GM12878 (cell line): ENCODE data around the gene MEF2C. TPM values are rescaled to one million over a fixed set of nuclear protein-coding genes. Genes with fewer than 3 reads are reported as not detected.

Experiments used
- ATAC-seq: fragments of 200-7000 bp; cut with Tn5 transposase; 3 replicates; pipeline ENCODE4 v1.9.1; 2020; ENCODE audit warnings: mild to moderate bottlenecking, moderate library complexity
- BruUV-seq: library from RNA; stranded (reverse); fragments of 400-500 nt; replicated peaks from 2 replicates; lab custom pipeline; 2021; lab: Mats Ljungman, UMichigan
- CTCF ChIA-PET: fragments of 300-600 bp; sonication (Branson Sonifier 250); formaldehyde crosslinking; extraction: SDS; loops from one replicate; lab custom pipeline; 2021; ENCODE audit warnings: inconsistent platforms; lab: Yijun Ruan, JAX
- POLR2A ChIA-PET: fragments of 350-600 bp; formaldehyde crosslinking; extraction: SDS; loops from one replicate; lab custom pipeline; 2021; ENCODE audit warnings: inconsistent platforms; lab: Charles Lee
- RAD21 ChIA-PET: fragments of 300-600 bp; sonication (Branson Sonifier 250); formaldehyde crosslinking; loops from one replicate; lab custom pipeline; 2023; ENCODE audit warnings: antibody characterized with exemption; ENCODE audit not compliant: unreplicated experiment; lab: Charles Lee
- SMC1A ChIA-PET: fragments of 300-600 bp; sonication (Branson Sonifier 250); formaldehyde crosslinking; loops from one replicate; lab custom pipeline; 2023; ENCODE audit not compliant: unreplicated experiment, uncharacterized antibody; lab: Charles Lee
- DNase-seq: peaks from one replicate; pipeline ENCODE4 v3.0.0-alpha.2; 2011; ENCODE audit warnings: low read depth, low spot score
- FAIRE-seq: peaks from 3 replicates; lab custom pipeline; 2011; peaks lifted over from hg19 to GRCh38; lab: Jason Lieb, UNC
- H2AFZ ChIP-seq: 2 replicates; pipeline ENCODE4 v1.6.0; 2011; ENCODE audit warnings: low read depth, low read length, control low read depth; ENCODE audit not compliant: control insufficient read depth
- H3K27ac ChIP-seq: 2 replicates; pipeline ENCODE4 v1.5.1; 2011; ENCODE audit warnings: control low read depth; ENCODE audit not compliant: control insufficient read depth, insufficient read depth
- H3K27me3 ChIP-seq, 2 experiments: replicated peaks in 1 of 2; 2 replicates each; pipeline versions ENCODE4 v1.6.0 to v1.6.1; 2011; ENCODE audit warnings: low read length in 1 of 2; ENCODE audit not compliant: control insufficient read depth in 2 of 2, insufficient read depth in 2 of 2
- H3K36me3 ChIP-seq, 2 experiments: 2 replicates each; pipeline ENCODE4 v1.5.1; 2011; ENCODE audit warnings: low read length in 1 of 2; ENCODE audit not compliant: control insufficient read depth in 2 of 2, insufficient read depth in 2 of 2
- H3K4me1 ChIP-seq: 2 replicates; pipeline ENCODE4 v1.6.1; 2011; ENCODE audit warnings: mild to moderate bottlenecking, low read length, moderate library complexity, mixed read lengths; ENCODE audit not compliant: control insufficient read depth, insufficient read depth
- H3K4me2 ChIP-seq: 2 replicates; pipeline ENCODE4 v1.6.0; 2011; ENCODE audit warnings: control low read depth; ENCODE audit not compliant: control insufficient read depth, insufficient read depth
- H3K4me3 ChIP-seq: fragments of 200-600 bp; sonication (generic); 2 replicates; pipeline ENCODE4 v1.5.1; 2016
- H3K79me2 ChIP-seq: 2 replicates; pipeline ENCODE4 v1.6.0; 2011; ENCODE audit warnings: low read length; ENCODE audit not compliant: control insufficient read depth, insufficient read depth
- H3K9ac ChIP-seq: 2 replicates; pipeline ENCODE4 v1.8.0; 2011; ENCODE audit warnings: low read length, control low read depth, mixed read lengths; ENCODE audit not compliant: control insufficient read depth, insufficient read depth
- H3K9me3 ChIP-seq: replicated peaks from 3 replicates; pipeline ENCODE4 v1.5.1; 2011; ENCODE audit warnings: mild to moderate bottlenecking, low read length; ENCODE audit not compliant: control insufficient read depth, insufficient read depth
- H4K20me1 ChIP-seq: 2 replicates; pipeline ENCODE4 v1.6.0; 2011; ENCODE audit not compliant: control insufficient read depth, insufficient read depth
- BMI1 ChIP-seq: fragments of 450-650 bp; IDR thresholded peaks from 2 replicates; pipeline ENCODE4 v1.6.1; 2016; ENCODE audit warnings: mild to moderate bottlenecking, moderate library complexity, borderline replicate concordance
- NR2F1 ChIP-seq: fragments of 450-650 bp; conservative IDR thresholded peaks from 2 replicates; pipeline ENCODE4 v1.6.1; 2017; ENCODE audit warnings: mild to moderate bottlenecking
- POLR2AphosphoS2 ChIP-seq: IDR thresholded peaks from 2 replicates; pipeline ENCODE4 v1.6.1; 2011; ENCODE audit warnings: low read depth, mild to moderate bottlenecking, low read length, improper control_type of control experiment, moderate library complexity
- TCF7 ChIP-seq: IDR thresholded peaks from 2 replicates; pipeline ENCODE4 v1.6.1; 2014; ENCODE audit warnings: antibody characterized with exemption, borderline replicate concordance
- WGBS: methylation state at CpG from one replicate; pipeline ENCODE4 v1.1.6; 2016; ENCODE audit warnings: low lambda C conversion rate; ENCODE audit not compliant: insufficient replicate concordance, insufficient coverage; ENCODE audit errors: missing lambda C conversion rate; 5-methylcytosine and 5-hydroxymethylcytosine counted together
- in situ Hi-C: fragments of 300-500 bp; cut with MboI; formaldehyde crosslinking; loops from 9 replicates; pipeline ENCODE4 v1.14.3; 2018; ENCODE audit warnings: mixed read lengths
- intact Hi-C: fragments of 100-400 bp; cut with micrococcal nuclease; formaldehyde crosslinking; loops from one replicate; pipeline ENCODE4 v1.14.2; 2022; ENCODE audit not compliant: unreplicated experiment
- polyA plus RNA-seq, 11 experiments: library from polyadenylated mRNA; depleted of rRNA in 4 of 11; unstranded in 6 of 11; stranded (reverse) in 5 of 11; fragments of >200 nt; fragmentation: Nextera tagmentation in 4 of 11; fragmentation: Illumina TruSeq in 1 of 11; extraction: Ambion mirVana in 4 of 11; extraction: Trizol in 1 of 11; gene quantifications; 1 replicate in 1 of 11; 2 replicates in 10 of 11; pipeline versions ENCODE4 v1.2.1 to v1.2.3, GENCODE V29; 2011 to 2016; ENCODE audit warnings: inconsistent platforms in 2 of 11, missing spikeins in 2 of 11, low read depth in 1 of 11
- total RNA-seq, 4 experiments: library from RNA; depleted of rRNA in 3 of 4; stranded (reverse); fragments of >200 nt in 3 of 4; fragmentation: Illumina TruSeq in 1 of 4; extraction: Trizol in 1 of 4; gene quantifications; 2 replicates each; pipeline versions ENCODE4 v1.2.1 to v1.2.3, GENCODE V29; 2013 to 2021
- TF ChIP-seq, protein P1 (sequence below): fragments of 450-650 bp; IDR thresholded peaks from 2 replicates; pipeline ENCODE4 v1.6.1; 2018; ENCODE audit warnings: borderline replicate concordance, mild to moderate bottlenecking; ENCODE audit not compliant: partially characterized antibody
- TF ChIP-seq, protein P2 (sequence below), 3 experiments: IDR thresholded peaks in 2 of 3; conservative IDR thresholded peaks in 1 of 3; 2 replicates each; pipeline ENCODE4 v1.5.1; 2011; ENCODE audit warnings: low read depth in 3 of 3, low read length in 3 of 3, mild to moderate bottlenecking in 3 of 3, control low read depth in 2 of 3, moderate library complexity in 2 of 3, inconsistent platforms in 1 of 3, mixed read lengths in 1 of 3; ENCODE audit not compliant: control insufficient read depth in 2 of 3, insufficient read depth in 1 of 3; ENCODE audit errors: extremely low read depth in 1 of 3
- TF ChIP-seq, protein P3 (sequence below): fragments of 450-650 bp; IDR thresholded peaks from 2 replicates; pipeline ENCODE4 v1.6.1; 2017; ENCODE audit warnings: mild to moderate bottlenecking

MEF2C gene
- total and polyA plus RNA-seq, 10 of the 15 experiments (the other 5 are each of a cell fraction or from before 2014, with no cell fraction given): 104 to 225 (median 180) TPM

DNA sequence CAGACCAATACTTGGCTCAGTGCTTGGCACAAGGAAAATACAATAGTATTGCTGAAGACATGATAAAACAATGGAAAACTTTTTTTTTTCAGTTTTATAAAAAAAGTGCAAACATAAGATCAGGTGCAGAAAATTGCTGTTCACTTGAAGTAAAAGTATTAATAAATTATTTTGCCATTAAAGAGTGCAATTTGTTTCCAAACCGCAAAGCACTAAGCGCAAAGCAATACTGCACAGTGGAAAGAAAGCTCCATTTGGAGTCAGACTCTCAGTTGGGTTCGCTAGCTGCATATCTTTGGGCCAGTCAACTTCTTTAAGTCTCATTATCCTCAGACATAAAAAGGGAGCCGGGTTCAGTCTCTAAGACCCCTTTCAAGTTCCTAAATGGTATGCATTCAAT, 45.8 kb downstream of the MEF2C start:
- ChIA-PET SMC1A (interaction anchor here (0.6 to 24.1 kb wide), 14 partner anchors 8 to 315 kb away, joined by 3 to 591 read pairs (median 4); no protein-coding TSS in a partner anchor), RAD21 (interaction anchor here (0.6 to 2.2 kb wide), 15 partner anchors 8 to 606 kb away, joined by 3 to 9 read pairs (median 4); no protein-coding TSS in a partner anchor), CTCF (interaction anchor here (0.6 to 5.1 kb wide), 9 partner anchors 8 to 1302 kb away, joined by 3 to 32 read pairs (median 3); no protein-coding TSS in a partner anchor), POLR2A (interaction anchor here (0.7 to 1.6 kb wide), 5 partner anchors 9 to 53 kb away, joined by 3 to 6 read pairs (median 6); no protein-coding TSS in a partner anchor)
- FAIRE-seq (no peak), ATAC-seq (no peak), DNase-seq (no peak)
- Histone ChIP-seq H3K9me3 (no peaks in the 10 kb centered on the region), H3K79me2 (peaks cover 89% of the 10 kb centered on the region), H3K4me1 (peaks cover 20% of the 10 kb centered on the region), H3K4me3 (no peak overlapping the region; the same call in 1 of the 2 replicates), H4K20me1 (no peaks in the 10 kb centered on the region), H3K36me3 (peaks cover 0 to 18% of the 10 kb centered on the region in 2 experiments; a peak in 1 of 4 replicates), H3K9ac (no peak overlapping the region), H3K27ac (peak overlapping the region; percentile 66), H3K27me3 (no peaks in the 10 kb centered on the region), H2AFZ (no peak overlapping the region), H3K4me2 (no peak overlapping the region; the same call in 1 of the 2 replicates)
- BruUV-seq: no TSS peak
- TF ChIP-seq TCF7: no peak
- TF ChIP-seq, protein P1, sequence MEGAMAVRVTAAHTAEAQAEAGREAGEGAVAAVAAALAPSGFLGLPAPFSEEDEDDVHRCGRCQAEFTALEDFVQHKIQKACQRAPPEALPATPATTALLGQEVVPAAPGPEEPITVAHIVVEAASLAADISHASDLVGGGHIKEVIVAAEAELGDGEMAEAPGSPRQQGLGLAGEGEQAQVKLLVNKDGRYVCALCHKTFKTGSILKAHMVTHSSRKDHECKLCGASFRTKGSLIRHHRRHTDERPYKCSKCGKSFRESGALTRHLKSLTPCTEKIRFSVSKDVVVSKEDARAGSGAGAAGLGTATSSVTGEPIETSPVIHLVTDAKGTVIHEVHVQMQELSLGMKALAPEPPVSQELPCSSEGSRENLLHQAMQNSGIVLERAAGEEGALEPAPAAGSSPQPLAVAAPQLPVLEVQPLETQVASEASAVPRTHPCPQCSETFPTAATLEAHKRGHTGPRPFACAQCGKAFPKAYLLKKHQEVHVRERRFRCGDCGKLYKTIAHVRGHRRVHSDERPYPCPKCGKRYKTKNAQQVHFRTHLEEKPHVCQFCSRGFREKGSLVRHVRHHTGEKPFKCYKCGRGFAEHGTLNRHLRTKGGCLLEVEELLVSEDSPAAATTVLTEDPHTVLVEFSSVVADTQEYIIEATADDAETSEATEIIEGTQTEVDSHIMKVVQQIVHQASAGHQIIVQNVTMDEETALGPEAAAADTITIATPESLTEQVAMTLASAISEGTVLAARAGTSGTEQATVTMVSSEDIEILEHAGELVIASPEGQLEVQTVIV: no peak
- no peak for TF ChIP-seq POLR2AphosphoS2
- TF ChIP-seq, protein P2, sequence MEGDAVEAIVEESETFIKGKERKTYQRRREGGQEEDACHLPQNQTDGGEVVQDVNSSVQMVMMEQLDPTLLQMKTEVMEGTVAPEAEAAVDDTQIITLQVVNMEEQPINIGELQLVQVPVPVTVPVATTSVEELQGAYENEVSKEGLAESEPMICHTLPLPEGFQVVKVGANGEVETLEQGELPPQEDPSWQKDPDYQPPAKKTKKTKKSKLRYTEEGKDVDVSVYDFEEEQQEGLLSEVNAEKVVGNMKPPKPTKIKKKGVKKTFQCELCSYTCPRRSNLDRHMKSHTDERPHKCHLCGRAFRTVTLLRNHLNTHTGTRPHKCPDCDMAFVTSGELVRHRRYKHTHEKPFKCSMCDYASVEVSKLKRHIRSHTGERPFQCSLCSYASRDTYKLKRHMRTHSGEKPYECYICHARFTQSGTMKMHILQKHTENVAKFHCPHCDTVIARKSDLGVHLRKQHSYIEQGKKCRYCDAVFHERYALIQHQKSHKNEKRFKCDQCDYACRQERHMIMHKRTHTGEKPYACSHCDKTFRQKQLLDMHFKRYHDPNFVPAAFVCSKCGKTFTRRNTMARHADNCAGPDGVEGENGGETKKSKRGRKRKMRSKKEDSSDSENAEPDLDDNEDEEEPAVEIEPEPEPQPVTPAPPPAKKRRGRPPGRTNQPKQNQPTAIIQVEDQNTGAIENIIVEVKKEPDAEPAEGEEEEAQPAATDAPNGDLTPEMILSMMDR (IDR thresholded peaks at IDR 0.05 in 2 of 3, conservative IDR thresholded peaks at IDR 0.05 in 1 of 3; ENCODE audit: control insufficient read depth in 2 of 3, extremely low read depth in 1 of 3, insufficient read depth in 1 of 3, low read depth in 3 of 3, low read length in 3 of 3): no peak
- TF ChIP-seq NR2F1: no peak
- TF ChIP-seq, protein P3, sequence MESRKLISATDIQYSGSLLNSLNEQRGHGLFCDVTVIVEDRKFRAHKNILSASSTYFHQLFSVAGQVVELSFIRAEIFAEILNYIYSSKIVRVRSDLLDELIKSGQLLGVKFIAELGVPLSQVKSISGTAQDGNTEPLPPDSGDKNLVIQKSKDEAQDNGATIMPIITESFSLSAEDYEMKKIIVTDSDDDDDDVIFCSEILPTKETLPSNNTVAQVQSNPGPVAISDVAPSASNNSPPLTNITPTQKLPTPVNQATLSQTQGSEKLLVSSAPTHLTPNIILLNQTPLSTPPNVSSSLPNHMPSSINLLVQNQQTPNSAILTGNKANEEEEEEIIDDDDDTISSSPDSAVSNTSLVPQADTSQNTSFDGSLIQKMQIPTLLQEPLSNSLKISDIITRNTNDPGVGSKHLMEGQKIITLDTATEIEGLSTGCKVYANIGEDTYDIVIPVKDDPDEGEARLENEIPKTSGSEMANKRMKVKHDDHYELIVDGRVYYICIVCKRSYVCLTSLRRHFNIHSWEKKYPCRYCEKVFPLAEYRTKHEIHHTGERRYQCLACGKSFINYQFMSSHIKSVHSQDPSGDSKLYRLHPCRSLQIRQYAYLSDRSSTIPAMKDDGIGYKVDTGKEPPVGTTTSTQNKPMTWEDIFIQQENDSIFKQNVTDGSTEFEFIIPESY: peak; percentile 69; the same call in 1 of the 2 replicates
- TF ChIP-seq BMI1: no peak
- in situ Hi-C loops: no loop called here
- intact Hi-C loops: no loop called here
- 99% methylated on average over 4 of the region's 4 CpGs for WGBS
